ENCODE results near the gene MED15. TPM values are rescaled to one million over a fixed set of nuclear protein-coding genes. Genes with fewer than 3 reads are reported as not detected.

Gene MED15
- total RNA-seq, 4 donors from 2014 or later = 34.0 to 54.1 (median 38.9) TPM

DNA sequence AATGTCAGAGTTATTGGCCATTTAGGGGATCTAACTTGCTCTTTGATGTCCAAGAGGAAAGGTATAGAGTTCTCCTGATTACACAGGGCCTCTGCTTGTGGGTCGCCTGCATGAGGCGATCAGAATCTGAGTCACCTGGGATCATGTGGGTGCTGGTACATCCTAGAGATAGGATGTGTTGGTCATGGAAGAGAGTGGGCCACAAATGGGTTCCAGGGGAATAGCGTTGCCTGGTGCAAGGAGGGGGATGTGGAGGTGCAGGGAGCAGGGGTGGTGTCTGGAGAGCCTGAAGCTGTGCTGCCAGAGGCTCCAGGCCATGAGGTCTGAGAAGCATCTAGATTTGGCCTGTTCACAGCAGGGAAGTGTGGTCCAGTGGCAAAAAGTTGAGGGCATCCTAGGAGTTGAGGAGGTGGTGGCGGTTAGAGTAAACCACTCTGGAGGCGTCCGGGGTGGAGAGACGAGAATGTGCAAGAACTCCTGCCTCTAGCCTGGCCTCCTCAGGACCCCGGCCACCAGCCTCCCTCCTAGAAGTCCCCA is 92.8 kb downstream of the MED15 start:
- Histone ChIP-seq H3K36me3 (no peaks in the 10 kb centered on the region), H3K4me3 (no peak overlapping the region), H3K27ac (replicated peaks in 1 of 4) (no peak overlapping the region), H3K27me3 (no peaks in the 10 kb centered on the region), H3K9me3 (no peaks in the 10 kb centered on the region), H3K4me1 (no peaks in the 10 kb centered on the region)
- TF ChIP-seq EP300 (IDR thresholded peaks at IDR 0.05) = no peak
- TF ChIP-seq, protein P1, sequence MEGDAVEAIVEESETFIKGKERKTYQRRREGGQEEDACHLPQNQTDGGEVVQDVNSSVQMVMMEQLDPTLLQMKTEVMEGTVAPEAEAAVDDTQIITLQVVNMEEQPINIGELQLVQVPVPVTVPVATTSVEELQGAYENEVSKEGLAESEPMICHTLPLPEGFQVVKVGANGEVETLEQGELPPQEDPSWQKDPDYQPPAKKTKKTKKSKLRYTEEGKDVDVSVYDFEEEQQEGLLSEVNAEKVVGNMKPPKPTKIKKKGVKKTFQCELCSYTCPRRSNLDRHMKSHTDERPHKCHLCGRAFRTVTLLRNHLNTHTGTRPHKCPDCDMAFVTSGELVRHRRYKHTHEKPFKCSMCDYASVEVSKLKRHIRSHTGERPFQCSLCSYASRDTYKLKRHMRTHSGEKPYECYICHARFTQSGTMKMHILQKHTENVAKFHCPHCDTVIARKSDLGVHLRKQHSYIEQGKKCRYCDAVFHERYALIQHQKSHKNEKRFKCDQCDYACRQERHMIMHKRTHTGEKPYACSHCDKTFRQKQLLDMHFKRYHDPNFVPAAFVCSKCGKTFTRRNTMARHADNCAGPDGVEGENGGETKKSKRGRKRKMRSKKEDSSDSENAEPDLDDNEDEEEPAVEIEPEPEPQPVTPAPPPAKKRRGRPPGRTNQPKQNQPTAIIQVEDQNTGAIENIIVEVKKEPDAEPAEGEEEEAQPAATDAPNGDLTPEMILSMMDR (IDR thresholded peaks at IDR 0.05) = no peak
- TF ChIP-seq POLR2A (IDR thresholded peaks at IDR 0.05; ENCODE audit: low read depth) = no peak
- no peak for TF ChIP-seq POLR2AphosphoS5 (IDR thresholded peaks at IDR 0.05)
- intact Hi-C loops (cut with DNase I) = no loop called here
- no peak for DNase-seq (ENCODE audit: extremely low spot score)
- WGBS = 87% methylated on average over 8 of the region's 8 CpGs

DNA sequence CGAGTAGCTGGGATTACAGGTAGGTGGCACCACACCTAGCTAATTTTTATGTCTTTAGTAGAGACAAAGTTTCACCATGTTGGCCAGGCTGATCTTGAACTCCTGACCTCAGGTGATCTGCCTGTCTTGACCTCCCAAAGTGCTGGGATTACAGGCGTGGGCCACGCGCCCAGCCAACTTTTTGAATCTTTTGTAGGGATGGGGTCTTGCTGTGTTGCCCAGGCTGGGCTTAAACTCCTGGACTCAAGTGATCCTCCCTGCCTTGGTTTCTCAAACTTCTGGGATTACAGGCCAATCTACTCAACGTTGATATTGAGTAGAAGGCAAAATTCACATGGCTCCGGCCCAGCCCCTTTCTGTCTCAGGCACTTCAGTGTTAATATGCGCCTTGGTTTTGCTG is 93.9 kb downstream of the MED15 start:
- H3K27me3 ChIP-seq = no peaks in the 10 kb centered on the region
- intact Hi-C loops (cut with DNase I) = no loop called here
- no peaks in the 10 kb centered on the region for H3K36me3 ChIP-seq
- no peak overlapping the region for H3K27ac ChIP-seq (replicated peaks in 1 of 4)
- no peaks in the 10 kb centered on the region for H3K9me3 ChIP-seq
- WGBS = 81% methylated on average over 7 of the region's 7 CpGs
- H3K4me3 ChIP-seq = no peak overlapping the region
- DNase-seq (ENCODE audit: extremely low spot score) = no peak
- TF ChIP-seq EP300 (IDR thresholded peaks at IDR 0.05) = no peak
- TF ChIP-seq, protein P1 (IDR thresholded peaks at IDR 0.05) = no peak
- TF ChIP-seq POLR2A (IDR thresholded peaks at IDR 0.05; ENCODE audit: low read depth) = no peak
- no peak for TF ChIP-seq POLR2AphosphoS5 (IDR thresholded peaks at IDR 0.05)
- no peaks in the 10 kb centered on the region for H3K4me1 ChIP-seq

DNA sequence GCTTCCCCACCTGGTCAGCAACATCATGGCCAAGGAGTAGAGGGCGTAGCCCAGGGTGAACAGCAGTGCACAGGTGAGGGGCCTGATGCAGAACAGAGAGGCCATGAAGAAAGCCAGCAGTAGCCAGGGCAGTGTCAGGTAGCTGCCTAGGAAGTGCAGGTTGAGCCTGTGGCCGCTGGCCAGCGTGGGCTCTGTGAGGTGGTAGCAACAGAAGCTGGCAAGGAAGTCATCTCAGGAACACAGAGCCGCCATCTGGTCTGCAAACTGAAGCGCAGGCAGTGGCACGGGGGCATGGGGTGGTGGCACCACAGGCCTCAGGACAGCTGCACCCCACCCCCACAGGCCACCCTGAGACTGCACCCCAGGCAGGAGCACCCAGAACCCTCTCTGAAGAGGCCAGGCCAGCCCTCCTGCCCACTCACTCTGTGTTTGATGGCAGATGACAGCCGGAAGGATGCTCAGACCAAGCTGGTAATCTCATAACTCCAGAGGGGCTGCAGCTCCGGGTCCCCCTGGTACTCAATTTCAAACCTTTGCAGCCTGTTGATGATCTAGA is 95.3 kb downstream of the MED15 start:
- WGBS = 82% methylated on average over 6 of the region's 8 CpGs
- Histone ChIP-seq H3K27ac (replicated peaks in 1 of 4) (no peak overlapping the region), H3K4me3 (no peak overlapping the region), H3K36me3 (no peaks in the 10 kb centered on the region), H3K4me1 (no peaks in the 10 kb centered on the region), H3K9me3 (no peaks in the 10 kb centered on the region), H3K27me3 (no peaks in the 10 kb centered on the region)
- DNase-seq (ENCODE audit: extremely low spot score) = no peak
- TF ChIP-seq, protein P1 (IDR thresholded peaks at IDR 0.05) = no peak
- TF ChIP-seq POLR2A (IDR thresholded peaks at IDR 0.05; ENCODE audit: low read depth) (no peak), EP300 (IDR thresholded peaks at IDR 0.05) (no peak), POLR2AphosphoS5 (IDR thresholded peaks at IDR 0.05) (no peak)
- intact Hi-C loops (cut with DNase I) = no loop called here

DNA sequence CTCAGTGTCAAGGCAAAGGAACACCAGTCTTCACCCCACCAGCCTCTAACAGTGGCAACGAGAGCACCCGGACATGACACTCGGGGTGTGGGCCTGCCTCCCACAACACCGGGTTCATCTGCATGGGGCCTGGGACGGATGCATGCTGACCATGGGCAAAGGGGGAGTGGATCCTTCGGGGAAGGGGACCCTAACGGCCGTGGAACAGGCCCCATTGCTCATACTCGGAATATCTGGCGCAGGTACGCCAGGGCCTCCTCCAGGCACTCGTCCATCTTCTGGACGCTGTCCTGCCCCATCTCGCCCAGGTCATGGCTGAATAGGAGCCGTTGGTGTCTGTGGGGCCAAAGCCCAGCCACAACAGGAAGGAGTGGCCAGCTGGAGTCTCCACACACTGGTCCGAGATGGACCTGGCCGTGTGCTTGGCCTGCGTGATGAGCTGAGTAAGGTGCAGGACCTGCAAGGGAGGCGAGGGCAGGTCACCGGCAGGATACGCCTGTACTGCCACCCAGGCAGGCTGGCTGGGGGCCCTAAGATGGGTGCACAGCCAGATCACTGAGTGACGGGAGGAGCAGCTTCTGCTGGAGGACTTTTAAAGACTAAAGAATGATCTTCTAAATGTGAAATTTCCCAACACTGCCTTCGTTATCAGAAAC is 96.8 kb downstream of the MED15 start:
- 84% methylated on average over 12 of the region's 23 CpGs for WGBS
- Histone ChIP-seq H3K4me1 (no peaks in the 10 kb centered on the region), H3K27me3 (no peaks in the 10 kb centered on the region), H3K36me3 (no peaks in the 10 kb centered on the region), H3K9me3 (no peaks in the 10 kb centered on the region), H3K4me3 (no peak overlapping the region), H3K27ac (replicated peaks in 1 of 4) (no peak overlapping the region)
- DNase-seq (ENCODE audit: extremely low spot score) = no peak
- intact Hi-C loops (cut with DNase I) = no loop called here
- no peak for TF ChIP-seq POLR2A (IDR thresholded peaks at IDR 0.05; ENCODE audit: low read depth)
- TF ChIP-seq, protein P1 (IDR thresholded peaks at IDR 0.05) = no peak
- TF ChIP-seq EP300 (IDR thresholded peaks at IDR 0.05) = no peak
- no peak for TF ChIP-seq POLR2AphosphoS5 (IDR thresholded peaks at IDR 0.05)

Measured in esophagus muscularis mucosa (tissue), 4 donors.